Measurements from ENCODE around the gene TOMM20.

DNA sequence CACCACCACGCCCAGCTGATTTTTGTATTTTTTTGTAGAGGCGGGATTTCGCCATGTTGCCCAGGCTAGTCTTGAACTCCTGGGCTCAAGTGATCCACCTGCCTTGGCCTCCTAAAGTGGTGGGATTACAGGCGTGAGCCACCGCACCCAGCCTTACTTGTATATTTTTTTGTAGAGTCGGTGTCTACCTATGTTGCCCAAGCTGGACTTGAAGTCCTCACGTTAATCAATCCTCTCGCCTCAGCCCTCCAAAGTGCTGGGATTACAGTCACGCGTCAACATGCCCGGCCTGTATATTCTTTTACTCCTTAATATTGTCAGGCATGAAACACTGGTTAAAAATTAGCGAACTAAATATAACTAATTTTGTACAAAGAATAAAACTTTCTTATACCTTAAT is 5.5 kb upstream of the TOMM20 start:
- TF ChIP-seq GATA3 (IDR thresholded peaks at IDR 0.05; ENCODE audit: low read depth, low read length) (no peak), GATA2 (IDR thresholded peaks at IDR 0.05; ENCODE audit: low read depth, low read length) (no peak)

All from SH-SY5Y (cell line).